Hematopoietic multipotent progenitor cell treated with erythropoietin and hydrocortisone succinate and interleukin-3 and kit ligand, for 4 days (in vitro differentiated cells): ENCODE data around the gene USP16.
A peak's percentile ranks its signal among the peaks of the same experiment; 100 is the strongest.

Experiments used
- DNase-seq: peaks from one replicate; pipeline ENCODE4 v3.0.0-alpha.2; 2015

USP16 gene

GRCh38 chr21:29085106-29085752 lies 60.8 kb downstream of the USP16 start:
- no peak for DNase-seq

GRCh38 chr21:29091033-29091432 lies 66.6 kb downstream of the USP16 start:
- DNase-seq = no peak

- no peak for DNase-seq
Observed at GRCh38 chr21:29092102-29092959, 67.9 kb downstream of the USP16 start.

- DNase-seq = no peak
Observed at GRCh38 chr21:29096218-29097015, 71.9 kb downstream of the USP16 start.

GRCh38 chr21:29098156-29098555 lies 73.7 kb downstream of the USP16 start:
- peak; percentile 18 for DNase-seq

GRCh38 chr21:29102791-29103257 lies 78.4 kb downstream of the USP16 start:
- DNase-seq = no peak
